Peyer's patch (tissue), 4 donors: Measurements from ENCODE around the gene PRICKLE3.

Experiments
- POLR2A ChIP-seq, 2 donors: fragments of 450-650 bp; IDR thresholded peaks; one replicate each; pipeline ENCODE4 v1.5.1; 2017; ENCODE audit warnings: antibody characterized with exemption in 2 of 2, mild to moderate bottlenecking in 2 of 2, moderate library complexity in 2 of 2
- TF ChIP-seq, protein P1 (sequence below), 6 experiments: fragments of 450-650 bp in 4 of 6; fragments of 200-600 bp in 2 of 6; sonication (generic) in 1 of 6; IDR thresholded peaks; one replicate each; pipeline ENCODE4 v1.5.1; 2017 to 2019; ENCODE audit warnings: antibody characterized with exemption in 6 of 6, mild to moderate bottlenecking in 3 of 6, moderate library complexity in 1 of 6

DNA sequence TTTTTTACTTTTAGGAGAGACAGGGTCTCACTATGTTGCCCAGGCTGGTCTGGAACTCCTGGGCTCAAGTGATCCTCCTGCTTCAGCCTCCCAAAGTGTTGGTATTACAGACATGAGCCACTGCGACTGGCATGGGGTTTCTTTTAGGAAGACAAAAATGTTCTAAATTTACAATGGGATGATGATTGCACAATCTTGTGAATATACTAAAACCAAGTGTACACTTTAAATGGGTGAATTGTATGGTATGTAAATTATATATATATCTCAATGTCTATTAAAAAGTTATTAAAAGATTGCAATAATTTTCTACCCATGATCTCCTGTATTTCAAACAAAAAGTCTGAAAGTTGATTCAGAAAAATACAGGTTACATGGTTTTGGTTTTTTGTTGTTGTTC lies 32.7 kb downstream of the PRICKLE3 start:
- no peak for TF ChIP-seq POLR2A (IDR thresholded peaks at IDR 0.05)
- TF ChIP-seq, protein P1, sequence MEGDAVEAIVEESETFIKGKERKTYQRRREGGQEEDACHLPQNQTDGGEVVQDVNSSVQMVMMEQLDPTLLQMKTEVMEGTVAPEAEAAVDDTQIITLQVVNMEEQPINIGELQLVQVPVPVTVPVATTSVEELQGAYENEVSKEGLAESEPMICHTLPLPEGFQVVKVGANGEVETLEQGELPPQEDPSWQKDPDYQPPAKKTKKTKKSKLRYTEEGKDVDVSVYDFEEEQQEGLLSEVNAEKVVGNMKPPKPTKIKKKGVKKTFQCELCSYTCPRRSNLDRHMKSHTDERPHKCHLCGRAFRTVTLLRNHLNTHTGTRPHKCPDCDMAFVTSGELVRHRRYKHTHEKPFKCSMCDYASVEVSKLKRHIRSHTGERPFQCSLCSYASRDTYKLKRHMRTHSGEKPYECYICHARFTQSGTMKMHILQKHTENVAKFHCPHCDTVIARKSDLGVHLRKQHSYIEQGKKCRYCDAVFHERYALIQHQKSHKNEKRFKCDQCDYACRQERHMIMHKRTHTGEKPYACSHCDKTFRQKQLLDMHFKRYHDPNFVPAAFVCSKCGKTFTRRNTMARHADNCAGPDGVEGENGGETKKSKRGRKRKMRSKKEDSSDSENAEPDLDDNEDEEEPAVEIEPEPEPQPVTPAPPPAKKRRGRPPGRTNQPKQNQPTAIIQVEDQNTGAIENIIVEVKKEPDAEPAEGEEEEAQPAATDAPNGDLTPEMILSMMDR (IDR thresholded peaks at IDR 0.05), result no peak
